DOHH2 (cell line): ENCODE data around the gene PGM2L1.

ENCODE experiments used
- EZH2phosphoT487 ChIP-seq: fragments of 200-600 bp; sonication (generic); IDR thresholded peaks from 2 replicates; pipeline ENCODE4 v1.6.1; 2017; ENCODE audit warnings: borderline replicate concordance, mild to moderate bottlenecking, antibody characterized with exemption, low read length, moderate library complexity, mixed read lengths
- TF ChIP-seq, protein P1 (sequence below): fragments of 200-600 bp; sonication (generic); IDR thresholded peaks from one replicate; pipeline ENCODE4 v1.5.1; 2014; ENCODE audit warnings: antibody characterized with exemption, mild to moderate bottlenecking, low read depth, low read length; ENCODE audit not compliant: poor library complexity, severe bottlenecking

DNA sequence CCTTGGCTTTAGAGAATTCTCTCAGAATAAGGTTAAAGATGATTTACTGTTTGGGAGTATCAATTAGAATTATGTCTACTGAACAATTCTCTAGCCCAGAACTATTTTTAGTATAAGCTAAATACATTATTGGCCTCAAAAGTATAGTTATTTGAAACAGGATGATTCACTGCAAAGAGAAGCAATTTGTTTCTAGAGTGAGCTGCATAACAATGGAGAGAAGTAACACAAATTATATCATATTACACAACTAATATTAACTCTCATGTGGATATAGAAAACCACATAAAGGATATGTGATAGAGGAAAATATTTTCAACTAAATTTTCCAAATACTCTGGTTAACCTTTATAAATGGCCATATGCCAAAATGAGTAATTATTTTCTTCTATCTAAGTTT is 24.9 kb downstream of the PGM2L1 start:
- TF ChIP-seq, protein P1, sequence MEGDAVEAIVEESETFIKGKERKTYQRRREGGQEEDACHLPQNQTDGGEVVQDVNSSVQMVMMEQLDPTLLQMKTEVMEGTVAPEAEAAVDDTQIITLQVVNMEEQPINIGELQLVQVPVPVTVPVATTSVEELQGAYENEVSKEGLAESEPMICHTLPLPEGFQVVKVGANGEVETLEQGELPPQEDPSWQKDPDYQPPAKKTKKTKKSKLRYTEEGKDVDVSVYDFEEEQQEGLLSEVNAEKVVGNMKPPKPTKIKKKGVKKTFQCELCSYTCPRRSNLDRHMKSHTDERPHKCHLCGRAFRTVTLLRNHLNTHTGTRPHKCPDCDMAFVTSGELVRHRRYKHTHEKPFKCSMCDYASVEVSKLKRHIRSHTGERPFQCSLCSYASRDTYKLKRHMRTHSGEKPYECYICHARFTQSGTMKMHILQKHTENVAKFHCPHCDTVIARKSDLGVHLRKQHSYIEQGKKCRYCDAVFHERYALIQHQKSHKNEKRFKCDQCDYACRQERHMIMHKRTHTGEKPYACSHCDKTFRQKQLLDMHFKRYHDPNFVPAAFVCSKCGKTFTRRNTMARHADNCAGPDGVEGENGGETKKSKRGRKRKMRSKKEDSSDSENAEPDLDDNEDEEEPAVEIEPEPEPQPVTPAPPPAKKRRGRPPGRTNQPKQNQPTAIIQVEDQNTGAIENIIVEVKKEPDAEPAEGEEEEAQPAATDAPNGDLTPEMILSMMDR, result no peak
- TF ChIP-seq EZH2phosphoT487, result no peak
